Measurements from ENCODE around the gene MUC15.

Gene MUC15

DNA sequence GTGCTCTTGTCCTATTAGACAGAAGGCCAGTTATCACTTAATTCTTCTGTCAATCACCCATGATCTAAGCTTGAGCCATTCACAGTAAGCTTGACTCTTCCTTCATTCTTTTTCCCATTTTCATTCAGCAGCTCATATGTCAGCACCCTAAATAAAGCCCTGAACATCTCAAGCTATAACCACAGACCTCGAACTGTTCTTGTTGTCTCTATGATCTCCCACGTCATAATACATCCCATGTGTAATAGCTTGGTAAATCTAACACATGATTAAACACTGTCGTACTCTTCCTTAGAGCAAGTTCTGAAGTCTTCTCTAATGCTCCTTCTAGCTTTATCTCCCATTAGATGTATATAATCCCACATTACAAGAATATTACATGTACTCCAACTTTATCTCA, 14.4 kb downstream of the MUC15 start:
- no peaks in the 10 kb centered on the region for H3K4me1 ChIP-seq (ENCODE audit: control insufficient read depth, insufficient read depth, low read length)
- H3K9ac ChIP-seq (ENCODE audit: low read length): no peak overlapping the region

DNA sequence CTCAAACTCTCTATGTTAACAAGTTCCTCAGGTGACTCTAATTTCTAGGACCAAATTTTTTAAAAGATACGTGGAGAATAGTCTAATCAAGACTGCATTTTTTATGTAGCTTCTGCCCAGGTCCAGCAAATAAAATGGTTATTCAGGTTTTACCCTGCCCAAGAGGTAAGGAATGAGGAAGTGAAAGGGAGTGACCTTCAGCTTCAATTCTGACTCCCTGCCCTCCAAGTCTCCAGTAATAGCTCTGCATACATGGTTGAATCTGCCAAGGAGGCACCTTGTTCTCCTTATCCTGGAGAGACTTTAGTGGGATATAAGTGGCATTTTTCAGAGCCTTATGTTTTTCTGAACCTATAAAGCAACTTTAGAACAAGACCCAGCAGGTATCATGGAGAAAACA, 15.5 kb downstream of the MUC15 start:
- Histone ChIP-seq H3K4me1 (ENCODE audit: control insufficient read depth, insufficient read depth, low read length) (no peaks in the 10 kb centered on the region), H3K36me3 (ENCODE audit: control insufficient read depth, insufficient read depth, low read length) (no peaks in the 10 kb centered on the region), H3K27ac (ENCODE audit: low read depth, low read length) (no peak overlapping the region), H3K4me3 (ENCODE audit: low read length) (no peak overlapping the region), H3K9ac (ENCODE audit: low read length) (no peak overlapping the region), H3K27me3 (ENCODE audit: control insufficient read depth, insufficient read depth, low read length) (no peaks in the 10 kb centered on the region)

More for the DNA sequence above, 14.4 kb downstream of the MUC15 start:
- Histone ChIP-seq H3K4me3 (ENCODE audit: low read length) (no peak overlapping the region), H3K27me3 (ENCODE audit: control insufficient read depth, insufficient read depth, low read length) (no peaks in the 10 kb centered on the region), H3K27ac (ENCODE audit: low read depth, low read length) (no peak overlapping the region), H3K36me3 (ENCODE audit: control insufficient read depth, insufficient read depth, low read length) (no peaks in the 10 kb centered on the region)

DNA sequence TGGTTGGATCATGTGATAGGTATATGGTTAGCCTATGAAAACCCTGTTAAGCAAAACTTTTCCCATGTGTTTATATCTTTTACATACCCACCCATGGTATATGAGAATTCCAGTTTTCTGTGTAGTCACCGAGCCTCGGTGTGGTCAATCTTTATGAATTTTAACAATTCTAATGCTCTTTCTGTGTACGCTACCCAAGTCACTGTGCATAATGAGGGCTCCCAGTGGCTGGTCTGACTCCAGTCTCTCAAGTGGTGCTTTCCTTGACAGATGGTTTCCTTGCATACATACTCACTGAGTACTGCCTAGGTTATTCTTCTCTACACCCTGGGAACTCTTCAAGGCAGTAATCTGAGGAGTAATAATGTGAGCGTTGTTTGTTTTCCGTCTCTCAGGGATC, 17.6 kb downstream of the MUC15 start:
- Histone ChIP-seq H3K27me3 (ENCODE audit: control insufficient read depth, insufficient read depth, low read length) (no peaks in the 10 kb centered on the region), H3K4me3 (ENCODE audit: low read length) (no peak overlapping the region), H3K27ac (ENCODE audit: low read depth, low read length) (no peak overlapping the region), H3K4me1 (ENCODE audit: control insufficient read depth, insufficient read depth, low read length) (no peaks in the 10 kb centered on the region), H3K36me3 (ENCODE audit: control insufficient read depth, insufficient read depth, low read length) (no peaks in the 10 kb centered on the region), H3K9ac (ENCODE audit: low read length) (no peak overlapping the region)

DNA sequence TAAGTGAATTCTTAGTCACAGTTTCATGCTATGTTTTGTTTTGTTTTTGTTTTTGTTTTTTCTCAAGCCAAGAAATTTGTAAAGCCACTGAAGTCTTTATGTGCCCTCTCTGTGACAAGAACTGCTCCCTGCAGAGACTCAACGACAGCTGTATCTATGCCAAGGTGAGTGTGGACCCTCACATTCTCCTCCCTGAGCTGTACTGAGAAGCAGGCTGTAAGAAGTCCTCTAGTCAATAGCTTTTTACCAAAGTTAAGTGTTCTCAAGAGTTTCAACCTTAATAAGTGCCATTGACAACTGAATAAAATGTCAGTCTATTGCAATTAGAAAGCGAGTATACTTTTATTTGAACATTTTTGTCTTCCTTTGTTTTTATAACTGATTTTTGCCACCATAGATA, 18.9 kb downstream of the MUC15 start:
- H3K27me3 ChIP-seq (ENCODE audit: control insufficient read depth, insufficient read depth, low read length): no peaks in the 10 kb centered on the region
- no peak overlapping the region for H3K4me3 ChIP-seq (ENCODE audit: low read length)
- H3K36me3 ChIP-seq (ENCODE audit: control insufficient read depth, insufficient read depth, low read length): no peaks in the 10 kb centered on the region
- no peaks in the 10 kb centered on the region for H3K4me1 ChIP-seq (ENCODE audit: control insufficient read depth, insufficient read depth, low read length)
- H3K9ac ChIP-seq (ENCODE audit: low read length): no peak overlapping the region
- no peak overlapping the region for H3K27ac ChIP-seq (ENCODE audit: low read depth, low read length)

DNA sequence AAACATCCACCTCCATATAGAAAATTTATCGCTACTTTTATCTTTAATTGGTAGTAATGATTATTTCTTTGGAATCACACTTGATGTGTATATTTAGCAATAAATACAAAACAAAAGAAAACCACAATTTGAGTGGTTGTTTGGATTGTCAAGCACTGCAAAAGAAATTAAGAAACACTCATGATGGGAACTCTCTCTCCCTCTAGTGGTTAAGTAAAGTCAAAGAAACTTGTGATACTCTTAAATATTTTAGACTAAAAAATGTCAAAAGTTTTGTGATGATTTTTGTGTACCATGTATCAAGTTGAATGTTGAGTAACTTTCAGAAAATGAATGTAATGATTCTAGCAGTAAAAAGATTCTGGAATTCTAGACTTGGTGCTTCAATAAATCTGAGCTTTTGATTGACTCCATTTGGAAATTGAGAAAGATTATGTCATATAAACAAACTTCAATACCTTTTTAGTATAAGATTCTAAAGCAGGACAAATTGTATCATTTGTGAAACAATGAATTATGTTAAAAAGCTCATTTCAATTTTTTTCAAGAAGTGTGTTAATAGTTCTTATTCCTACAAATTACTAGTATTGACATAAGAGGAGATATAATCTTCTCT, 20.8 kb downstream of the MUC15 start:
- H3K36me3 ChIP-seq (ENCODE audit: control insufficient read depth, insufficient read depth, low read length): no peaks in the 10 kb centered on the region
- no peak overlapping the region for H3K4me3 ChIP-seq (ENCODE audit: low read length)
- H3K4me1 ChIP-seq (ENCODE audit: control insufficient read depth, insufficient read depth, low read length): no peaks in the 10 kb centered on the region
- no peak overlapping the region for H3K27ac ChIP-seq (ENCODE audit: low read depth, low read length)
- no peaks in the 10 kb centered on the region for H3K27me3 ChIP-seq (ENCODE audit: control insufficient read depth, insufficient read depth, low read length)
- H3K9ac ChIP-seq (ENCODE audit: low read length): no peak overlapping the region

DNA sequence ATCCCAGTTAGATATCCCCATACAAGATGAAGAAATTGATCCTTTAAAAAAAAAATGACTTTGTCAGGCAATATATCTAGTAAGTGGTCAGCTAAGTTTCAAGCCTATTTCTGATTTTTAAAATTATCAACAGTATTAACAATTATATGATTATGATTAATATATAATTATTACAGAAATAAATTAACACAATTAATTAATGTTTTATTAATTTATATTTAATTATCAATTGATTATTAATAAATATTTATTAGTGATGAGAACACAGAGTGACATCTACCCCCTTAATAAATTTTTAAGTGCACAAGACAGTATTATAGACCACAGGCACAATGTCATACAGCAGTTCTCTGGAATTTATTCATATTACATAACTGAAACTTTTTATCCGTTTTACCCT, 22.0 kb downstream of the MUC15 start:
- Histone ChIP-seq H3K4me3 (ENCODE audit: low read length) (no peak overlapping the region), H3K36me3 (ENCODE audit: control insufficient read depth, insufficient read depth, low read length) (no peaks in the 10 kb centered on the region), H3K27ac (ENCODE audit: low read depth, low read length) (no peak overlapping the region), H3K9ac (ENCODE audit: low read length) (no peak overlapping the region), H3K27me3 (ENCODE audit: control insufficient read depth, insufficient read depth, low read length) (no peaks in the 10 kb centered on the region), H3K4me1 (ENCODE audit: control insufficient read depth, insufficient read depth, low read length) (no peaks in the 10 kb centered on the region)

DNA sequence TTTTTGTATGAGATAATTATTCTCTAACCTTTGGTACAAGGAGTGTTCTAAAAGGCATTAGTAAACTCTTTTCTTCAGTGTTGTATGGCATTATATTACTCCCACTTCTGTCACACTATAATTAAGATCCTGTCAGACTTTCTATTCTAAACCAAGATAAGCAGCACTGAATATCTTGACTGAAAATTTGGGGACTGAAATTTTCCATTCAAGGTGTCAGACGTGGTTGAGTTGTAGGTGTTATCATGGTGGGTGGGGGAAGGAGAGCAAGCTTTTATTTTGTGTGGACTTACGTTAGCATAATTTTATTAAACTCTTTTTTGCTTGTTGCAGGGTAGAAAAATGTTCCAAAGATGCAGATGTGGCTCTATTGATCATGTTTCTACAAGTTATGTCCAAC, 22.9 kb downstream of the MUC15 start:
- no peak overlapping the region for H3K9ac ChIP-seq (ENCODE audit: low read length)
- H3K4me3 ChIP-seq (ENCODE audit: low read length): no peak overlapping the region
- no peaks in the 10 kb centered on the region for H3K36me3 ChIP-seq (ENCODE audit: control insufficient read depth, insufficient read depth, low read length)
- no peaks in the 10 kb centered on the region for H3K4me1 ChIP-seq (ENCODE audit: control insufficient read depth, insufficient read depth, low read length)
- H3K27me3 ChIP-seq (ENCODE audit: control insufficient read depth, insufficient read depth, low read length): no peaks in the 10 kb centered on the region
- H3K27ac ChIP-seq (ENCODE audit: low read depth, low read length): no peak overlapping the region

DNA sequence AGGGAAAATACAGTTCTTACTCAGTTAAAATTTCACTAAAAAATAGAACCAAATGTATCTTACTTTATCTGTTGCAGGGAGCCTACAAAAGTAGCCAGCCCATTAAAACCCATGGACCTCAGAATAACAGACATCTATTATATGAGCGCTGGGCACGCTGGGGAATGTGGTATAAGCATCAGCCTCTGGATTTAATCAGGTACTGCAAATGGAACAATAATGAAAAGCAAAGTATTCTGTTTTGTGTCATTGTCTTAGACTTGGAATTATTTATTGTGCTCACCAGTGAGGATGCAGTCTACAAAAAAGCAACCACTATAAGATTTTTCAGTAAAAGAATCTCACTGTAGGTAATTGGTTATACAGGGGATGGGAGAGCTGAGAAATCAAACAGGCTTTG, 30.2 kb downstream of the MUC15 start:
- Histone ChIP-seq H3K27ac (ENCODE audit: low read depth, low read length) (no peak overlapping the region), H3K4me3 (ENCODE audit: low read length) (no peak overlapping the region), H3K4me1 (ENCODE audit: control insufficient read depth, insufficient read depth, low read length) (no peaks in the 10 kb centered on the region), H3K9ac (ENCODE audit: low read length) (no peak overlapping the region), H3K27me3 (ENCODE audit: control insufficient read depth, insufficient read depth, low read length) (no peaks in the 10 kb centered on the region), H3K36me3 (ENCODE audit: control insufficient read depth, insufficient read depth, low read length) (no peaks in the 10 kb centered on the region)

DNA sequence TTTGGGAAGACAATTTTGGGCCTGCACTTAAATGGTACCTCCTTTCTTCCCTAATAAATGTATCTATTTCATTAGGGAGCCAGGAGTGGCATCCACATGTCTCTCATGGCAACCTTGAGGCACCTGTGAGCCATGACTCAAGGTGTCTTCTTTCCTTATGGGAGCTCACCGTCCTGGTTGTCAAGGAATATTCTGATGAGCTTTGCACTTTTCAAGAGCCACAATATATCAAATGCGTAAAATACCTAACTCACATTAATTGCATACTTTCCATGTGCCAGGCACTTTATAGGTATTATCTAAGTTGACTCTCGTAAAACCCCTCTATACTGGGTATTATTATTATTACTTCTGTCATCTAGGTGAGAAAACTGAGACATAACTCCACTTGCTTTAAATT, 32.5 kb downstream of the MUC15 start:
- no peak overlapping the region for H3K4me3 ChIP-seq (ENCODE audit: low read length)
- H3K36me3 ChIP-seq (ENCODE audit: control insufficient read depth, insufficient read depth, low read length): no peaks in the 10 kb centered on the region
- no peak overlapping the region for H3K27ac ChIP-seq (ENCODE audit: low read depth, low read length)
- H3K4me1 ChIP-seq (ENCODE audit: control insufficient read depth, insufficient read depth, low read length): no peaks in the 10 kb centered on the region
- no peak overlapping the region for H3K9ac ChIP-seq (ENCODE audit: low read length)
- H3K27me3 ChIP-seq (ENCODE audit: control insufficient read depth, insufficient read depth, low read length): no peaks in the 10 kb centered on the region

DNA sequence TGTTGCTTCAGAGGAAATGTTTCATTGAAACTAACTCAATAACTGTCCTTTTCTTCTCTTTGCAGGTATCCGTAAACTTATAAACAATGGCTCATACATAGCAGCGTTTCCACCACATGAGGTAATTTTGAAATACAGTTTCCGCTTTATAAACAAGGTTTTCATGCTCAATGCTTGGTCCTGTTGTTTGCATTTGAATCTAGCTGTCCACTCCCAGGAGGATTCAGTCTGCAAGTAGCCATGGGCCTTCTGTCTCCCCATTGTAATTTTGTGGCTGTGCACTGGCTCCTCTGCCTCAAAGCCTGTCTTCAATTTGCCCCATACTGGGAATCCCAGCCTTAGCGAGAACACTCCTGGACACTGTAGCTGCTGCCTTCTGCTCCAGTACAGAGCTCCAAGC, 34.7 kb downstream of the MUC15 start:
- Histone ChIP-seq H3K4me1 (ENCODE audit: control insufficient read depth, insufficient read depth, low read length) (no peaks in the 10 kb centered on the region), H3K27me3 (ENCODE audit: control insufficient read depth, insufficient read depth, low read length) (no peaks in the 10 kb centered on the region), H3K27ac (ENCODE audit: low read depth, low read length) (no peak overlapping the region)

DNA sequence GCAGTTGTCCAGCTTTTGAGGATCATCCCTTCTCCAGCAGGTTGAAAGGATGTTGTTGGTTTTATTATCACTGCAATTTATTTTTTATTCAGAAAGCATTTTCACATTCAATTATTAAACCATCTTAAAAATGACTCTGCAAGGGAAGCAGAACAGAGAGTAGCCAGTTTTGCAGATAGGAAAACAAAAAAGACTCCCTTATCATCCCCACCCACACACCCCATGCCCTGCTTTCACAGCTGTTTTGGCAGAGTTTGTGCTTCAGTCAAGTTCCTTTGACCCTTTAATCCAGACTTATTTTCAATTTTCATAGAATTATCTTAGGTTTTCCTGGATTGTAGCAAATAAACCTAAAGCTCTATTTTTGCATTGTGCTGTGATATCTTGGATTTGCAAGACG, 44.4 kb downstream of the MUC15 start:
- Histone ChIP-seq H3K27ac (ENCODE audit: low read depth, low read length) (no peak overlapping the region), H3K36me3 (ENCODE audit: control insufficient read depth, insufficient read depth, low read length) (no peaks in the 10 kb centered on the region), H3K9ac (ENCODE audit: low read length) (no peak overlapping the region), H3K4me3 (ENCODE audit: low read length) (no peak overlapping the region), H3K27me3 (ENCODE audit: control insufficient read depth, insufficient read depth, low read length) (no peaks in the 10 kb centered on the region), H3K4me1 (ENCODE audit: control insufficient read depth, insufficient read depth, low read length) (no peaks in the 10 kb centered on the region)

More for the DNA sequence above, 34.7 kb downstream of the MUC15 start:
- Histone ChIP-seq H3K4me3 (ENCODE audit: low read length) (no peak overlapping the region), H3K36me3 (ENCODE audit: control insufficient read depth, insufficient read depth, low read length) (no peaks in the 10 kb centered on the region), H3K9ac (ENCODE audit: low read length) (no peak overlapping the region)

DNA sequence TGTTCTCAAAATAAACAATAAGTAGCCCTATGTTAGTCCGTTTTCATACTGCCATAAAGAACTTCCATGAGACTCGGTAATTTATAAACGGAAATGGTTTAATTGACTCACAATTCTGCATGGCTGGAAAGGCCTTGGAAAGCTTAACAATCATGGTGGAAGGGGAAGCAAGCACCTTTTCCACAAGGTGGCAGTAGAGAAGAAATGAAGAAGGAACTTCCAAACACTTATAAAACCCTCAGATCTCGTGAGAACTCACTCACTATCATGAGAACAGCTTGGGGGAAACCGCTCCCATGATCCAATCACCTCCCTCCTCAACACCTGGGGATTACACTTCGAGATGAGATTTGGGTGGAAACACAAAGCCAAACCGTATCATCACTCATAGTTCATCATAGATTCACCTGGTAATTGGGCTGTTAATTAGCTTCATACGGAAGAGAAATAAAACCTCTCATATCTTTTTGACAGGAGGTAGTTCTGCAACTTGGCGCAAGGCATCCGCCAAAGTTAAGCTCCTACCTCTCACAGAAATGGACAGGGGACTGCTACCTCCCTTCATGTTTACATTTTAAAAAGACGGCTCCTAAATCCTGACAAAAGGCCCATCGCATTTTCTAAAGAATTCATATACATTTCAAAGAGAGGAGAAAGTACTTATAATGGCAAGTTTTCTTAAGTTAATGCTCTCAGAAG, 49.0 kb downstream of the MUC15 start:
- Histone ChIP-seq H3K4me1 (ENCODE audit: control insufficient read depth, insufficient read depth, low read length) (no peaks in the 10 kb centered on the region), H3K27ac (ENCODE audit: low read depth, low read length) (no peak overlapping the region), H3K9ac (ENCODE audit: low read length) (no peak overlapping the region), H3K27me3 (ENCODE audit: control insufficient read depth, insufficient read depth, low read length) (no peaks in the 10 kb centered on the region), H3K4me3 (ENCODE audit: low read length) (no peak overlapping the region), H3K36me3 (ENCODE audit: control insufficient read depth, insufficient read depth, low read length) (no peaks in the 10 kb centered on the region)

DNA sequence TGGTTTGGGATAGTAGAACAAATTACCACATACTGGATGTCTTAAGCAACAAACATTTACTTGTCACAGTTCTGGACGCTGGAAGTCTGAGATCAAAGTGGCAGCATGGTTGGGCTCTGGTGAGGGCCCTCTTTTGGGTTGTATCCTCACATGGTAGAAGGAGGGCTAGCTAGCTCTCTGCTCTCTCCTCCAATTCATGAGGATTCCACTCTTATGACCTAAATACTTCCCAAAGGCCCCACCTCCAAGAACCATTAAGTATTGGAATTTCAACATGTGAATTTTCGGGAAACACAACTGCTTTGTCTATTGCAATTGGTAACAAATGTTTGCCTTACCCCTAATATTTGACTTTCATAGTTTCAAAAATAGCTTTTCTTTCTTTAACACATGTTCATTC, 52.6 kb downstream of the MUC15 start:
- Histone ChIP-seq H3K4me1 (ENCODE audit: control insufficient read depth, insufficient read depth, low read length) (no peaks in the 10 kb centered on the region), H3K9ac (ENCODE audit: low read length) (no peak overlapping the region), H3K4me3 (ENCODE audit: low read length) (no peak overlapping the region), H3K36me3 (ENCODE audit: control insufficient read depth, insufficient read depth, low read length) (no peaks in the 10 kb centered on the region), H3K27ac (ENCODE audit: low read depth, low read length) (no peak overlapping the region), H3K27me3 (ENCODE audit: control insufficient read depth, insufficient read depth, low read length) (no peaks in the 10 kb centered on the region)

Measured in rectal smooth muscle tissue (tissue), 1 donor.